Ureter (tissue), 1 donor: ENCODE data around the gene CPNE5. TPM values are rescaled to one million over a fixed set of nuclear protein-coding genes. Genes with fewer than 3 reads are reported as not detected.

Source experiments
- DNase-seq: peaks from one replicate; pipeline ENCODE4 v3.0.0-alpha.2; 2020; ENCODE audit warnings: low spot score
- total RNA-seq: library from RNA; stranded (reverse); gene quantifications from one replicate; pipeline ENCODE4 v1.2.4, GENCODE V29; 2023
- donor health status: DM: yes; HTN: yes; CAD: no.

CPNE5 gene
- total RNA-seq, 1 donor from 2014 or later = 3.6 TPM

DNA sequence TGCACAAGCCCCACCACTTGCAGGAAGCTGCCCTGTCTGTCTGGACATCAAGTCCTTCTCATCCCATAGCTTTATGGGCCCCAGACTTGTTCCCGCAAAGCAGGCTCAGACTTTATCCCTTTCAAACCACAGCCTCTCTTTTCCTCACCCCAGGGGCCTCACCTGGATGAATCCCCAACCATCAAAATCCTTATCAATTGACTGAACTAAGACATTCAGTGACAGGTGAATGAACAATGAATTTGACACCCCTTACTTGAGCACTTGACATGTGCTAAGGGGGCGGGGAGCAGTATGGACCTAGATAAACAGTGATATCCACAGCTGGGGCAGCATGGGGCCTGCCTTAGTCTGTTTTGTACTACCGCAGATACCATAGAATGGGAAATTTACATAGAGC, 136.6 kb downstream of the CPNE5 start:
- DNase-seq = no peak

DNA sequence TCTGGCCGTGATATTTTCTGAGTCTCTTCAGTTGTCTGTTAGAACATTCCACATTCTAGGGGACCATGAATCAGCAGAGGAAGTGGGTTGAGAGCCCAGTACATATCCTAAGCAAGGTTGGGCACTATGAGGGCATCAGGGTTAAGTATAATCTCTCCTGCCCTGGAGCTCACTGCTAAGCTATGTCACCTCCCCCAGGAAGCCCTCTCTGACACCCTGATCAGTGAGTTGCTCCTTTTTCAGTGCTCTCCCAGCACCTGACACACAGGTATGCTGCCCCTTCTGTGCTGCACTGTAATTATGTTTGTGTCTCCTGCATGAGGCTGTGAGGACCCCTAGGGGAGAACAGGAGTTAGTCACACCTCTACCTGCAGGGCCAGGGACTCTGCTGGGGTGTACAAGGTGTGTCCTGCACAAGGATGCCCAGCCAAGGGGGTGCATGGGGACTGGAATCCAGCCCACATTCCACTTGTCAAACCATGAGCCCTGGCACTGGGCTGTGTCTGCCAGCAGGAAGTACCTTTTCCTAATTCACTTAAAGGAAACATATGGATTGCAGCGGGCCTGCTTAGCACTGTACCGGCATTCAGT, 137.7 kb downstream of the CPNE5 start:
- no peak for DNase-seq

DNA sequence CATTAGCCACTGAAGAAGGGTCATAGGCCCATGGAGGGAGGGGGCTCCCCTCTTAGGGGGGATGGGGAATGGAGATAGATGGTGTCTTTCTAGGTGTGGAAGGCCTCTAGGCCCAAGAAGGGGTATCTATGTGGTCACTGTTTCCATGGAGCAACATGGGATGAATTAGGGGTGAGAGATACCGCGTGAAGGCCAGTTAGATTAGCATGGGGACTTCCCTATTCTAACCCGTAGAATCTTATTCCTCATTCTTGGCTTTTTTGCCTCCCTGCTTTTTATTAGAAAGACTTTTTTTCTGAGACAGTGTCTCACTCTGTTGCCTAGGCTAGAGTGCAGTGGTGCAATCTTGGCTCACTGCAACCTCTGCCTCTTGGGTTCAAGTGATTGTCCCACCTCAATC, 138.4 kb downstream of the CPNE5 start:
- DNase-seq = no peak

GRCh38 chr6:36700071-36700812, 139.0 kb downstream of the CPNE5 start:
- DNase-seq = no peak

GRCh38 chr6:36699348-36699747, 139.9 kb downstream of the CPNE5 start:
- no peak for DNase-seq

GRCh38 chr6:36698871-36699271, 140.4 kb downstream of the CPNE5 start:
- DNase-seq = no peak

- DNase-seq = no peak
Measured at GRCh38 chr6:36698196-36698595, 141.0 kb downstream of the CPNE5 start.

- DNase-seq = no peak
Measured at GRCh38 chr6:36697481-36697903, 141.8 kb downstream of the CPNE5 start, which contains the start of gene RAB44. TSS of gene RAB44 (plus strand) at chr6:36697826. CDS start at chr6:36704236, 6,410 bp downstream.

DNA sequence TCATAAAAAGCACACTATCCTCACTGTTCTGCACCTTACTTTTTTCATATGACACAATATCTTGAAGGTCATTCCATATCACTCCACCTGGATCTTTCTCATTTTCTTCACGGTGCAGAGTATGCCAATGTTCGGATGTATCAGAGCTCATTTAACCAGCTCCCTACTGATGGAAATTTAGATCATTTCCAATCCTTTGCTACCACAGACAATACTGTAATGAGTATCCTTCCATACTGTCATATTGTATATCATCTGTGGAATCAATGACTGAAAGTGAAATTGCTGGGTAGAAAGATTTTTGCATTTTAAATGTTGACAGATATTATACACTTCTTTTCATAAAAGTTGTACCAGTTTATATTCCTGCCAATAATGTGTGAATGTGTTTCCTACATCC, 143.8 kb downstream of the CPNE5 start:
- no peak for DNase-seq

- no peak for DNase-seq
Measured at GRCh38 chr6:36694616-36695015, 144.6 kb downstream of the CPNE5 start.

- peak; percentile 56 for DNase-seq
Measured at GRCh38 chr6:36692861-36693702, 146.2 kb downstream of the CPNE5 start.

- DNase-seq = no peak
Measured at GRCh38 chr6:36692220-36692619, 147.0 kb downstream of the CPNE5 start.

DNA sequence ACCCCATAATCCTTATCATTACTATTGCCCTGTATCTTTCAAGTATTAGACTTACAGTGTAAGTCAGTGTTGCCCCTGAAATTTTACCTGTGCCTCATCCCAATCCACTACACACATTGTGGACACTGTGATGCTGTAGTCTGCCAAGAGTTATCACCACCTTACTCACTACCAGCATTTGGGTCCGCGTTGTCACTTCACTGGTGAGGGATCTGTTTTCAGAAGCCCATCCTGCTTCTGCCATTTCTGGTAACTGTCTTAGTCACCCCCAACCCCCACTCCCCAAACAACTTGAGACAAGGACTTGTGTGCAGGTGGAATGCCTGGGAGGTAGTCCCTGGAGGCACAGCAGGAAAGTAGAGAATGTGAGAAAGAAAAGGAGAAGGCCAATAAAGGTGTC, 147.6 kb downstream of the CPNE5 start:
- no peak for DNase-seq

- no peak for DNase-seq
Measured at GRCh38 chr6:36691011-36691410, 148.2 kb downstream of the CPNE5 start.

Other genes with a start within 250 kb of the CPNE5 start
- 306 TPM for gene SRSF3, start 245.1 kb downstream of the CPNE5 start, total RNA-seq
- gene CDKN1A, start 160.7 kb downstream of the CPNE5 start, total RNA-seq = 82.8 TPM
- gene RAB44, start 141.6 kb downstream of the CPNE5 start, total RNA-seq = 1.0 TPM
- gene PPIL1, start 35.4 kb upstream of the CPNE5 start, total RNA-seq = 39.1 TPM
- 71.4 TPM for gene C6orf89, start 46.5 kb upstream of the CPNE5 start, total RNA-seq
- 15.4 TPM for gene PI16, start 115.3 kb upstream of the CPNE5 start, total RNA-seq
- 170 TPM for gene MTCH1, start 146.8 kb upstream of the CPNE5 start, total RNA-seq
- 32.0 TPM for gene FGD2, start 166.2 kb upstream of the CPNE5 start, total RNA-seq